ENCODE data around the gene GABBR2. TPM values are rescaled to one million over a fixed set of nuclear protein-coding genes. Genes with fewer than 3 reads are reported as not detected.
"Not testable (repeated sequence)": the region's sequence is repeated elsewhere in the genome, so short reads cannot be mapped to it uniquely, and the experiment has no call there.

The GABBR2 gene
- total RNA-seq, 3 donors from 2014 or later = not detected

DNA sequence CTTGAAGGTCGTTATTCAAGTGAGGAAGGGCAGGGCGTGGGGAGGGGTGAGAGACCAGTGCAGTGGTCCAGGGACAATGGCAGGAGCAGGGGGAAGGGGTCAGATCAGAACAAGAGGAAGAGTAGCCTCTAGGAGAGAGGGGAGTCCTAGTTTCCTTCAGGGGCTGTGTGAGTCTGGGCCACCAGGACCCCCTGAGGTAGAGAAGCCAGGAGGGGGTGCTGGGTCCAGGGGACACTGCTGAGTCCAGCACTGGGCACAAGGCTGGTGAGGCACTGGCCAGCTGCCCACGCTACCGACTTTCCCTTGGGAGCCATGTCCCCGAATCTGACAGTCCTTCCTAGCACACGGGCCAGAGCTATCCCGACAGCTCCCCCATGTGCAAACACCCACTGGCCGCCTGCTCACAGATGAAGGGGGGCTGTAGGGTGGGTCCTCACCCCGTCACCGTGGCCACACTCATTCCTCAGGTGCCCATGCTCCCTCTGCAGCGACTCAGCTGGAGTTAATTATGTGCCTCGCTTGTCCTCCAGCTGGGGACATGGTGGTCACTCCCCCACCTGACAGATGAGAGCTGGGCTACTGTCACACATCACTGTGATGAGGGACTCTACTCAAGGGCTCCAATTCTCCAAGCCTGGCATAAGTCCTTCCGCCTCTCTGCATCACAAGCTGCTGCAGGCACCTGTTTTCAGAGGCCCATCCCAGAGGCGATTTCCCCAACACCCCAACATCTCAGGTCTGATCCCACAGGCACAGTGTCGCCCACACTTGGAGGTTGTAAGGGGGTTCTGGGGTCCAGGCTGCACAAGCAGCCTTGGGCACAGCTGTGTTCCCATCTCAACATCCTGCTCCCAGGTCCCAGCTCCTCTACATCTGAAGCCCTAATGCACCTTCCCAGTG, 115.1 kb downstream of the GABBR2 start:
- TF ChIP-seq POLR2AphosphoS5 (IDR thresholded peaks at IDR 0.05) (no peak), POLR2A (IDR thresholded peaks at IDR 0.05) (no peak)
- TF ChIP-seq, protein P1, sequence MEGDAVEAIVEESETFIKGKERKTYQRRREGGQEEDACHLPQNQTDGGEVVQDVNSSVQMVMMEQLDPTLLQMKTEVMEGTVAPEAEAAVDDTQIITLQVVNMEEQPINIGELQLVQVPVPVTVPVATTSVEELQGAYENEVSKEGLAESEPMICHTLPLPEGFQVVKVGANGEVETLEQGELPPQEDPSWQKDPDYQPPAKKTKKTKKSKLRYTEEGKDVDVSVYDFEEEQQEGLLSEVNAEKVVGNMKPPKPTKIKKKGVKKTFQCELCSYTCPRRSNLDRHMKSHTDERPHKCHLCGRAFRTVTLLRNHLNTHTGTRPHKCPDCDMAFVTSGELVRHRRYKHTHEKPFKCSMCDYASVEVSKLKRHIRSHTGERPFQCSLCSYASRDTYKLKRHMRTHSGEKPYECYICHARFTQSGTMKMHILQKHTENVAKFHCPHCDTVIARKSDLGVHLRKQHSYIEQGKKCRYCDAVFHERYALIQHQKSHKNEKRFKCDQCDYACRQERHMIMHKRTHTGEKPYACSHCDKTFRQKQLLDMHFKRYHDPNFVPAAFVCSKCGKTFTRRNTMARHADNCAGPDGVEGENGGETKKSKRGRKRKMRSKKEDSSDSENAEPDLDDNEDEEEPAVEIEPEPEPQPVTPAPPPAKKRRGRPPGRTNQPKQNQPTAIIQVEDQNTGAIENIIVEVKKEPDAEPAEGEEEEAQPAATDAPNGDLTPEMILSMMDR (IDR thresholded peaks at IDR 0.05) = no peak
- Histone ChIP-seq H3K4me1 (no peaks in the 10 kb centered on the region), H3K4me3 (no peak overlapping the region), H3K27me3 (peaks cover 0 to 13% of the 10 kb centered on the region in 2 donors), H3K36me3 (no peaks in the 10 kb centered on the region), H3K27ac (no peak overlapping the region), H3K9me3 (no peaks in the 10 kb centered on the region)
- intact Hi-C loops (cut with DNase I; ENCODE audit: low total_unique reads) = no loop called here
- DNase-seq (ENCODE audit: low spot score in 2 of 2) = no peak

DNA sequence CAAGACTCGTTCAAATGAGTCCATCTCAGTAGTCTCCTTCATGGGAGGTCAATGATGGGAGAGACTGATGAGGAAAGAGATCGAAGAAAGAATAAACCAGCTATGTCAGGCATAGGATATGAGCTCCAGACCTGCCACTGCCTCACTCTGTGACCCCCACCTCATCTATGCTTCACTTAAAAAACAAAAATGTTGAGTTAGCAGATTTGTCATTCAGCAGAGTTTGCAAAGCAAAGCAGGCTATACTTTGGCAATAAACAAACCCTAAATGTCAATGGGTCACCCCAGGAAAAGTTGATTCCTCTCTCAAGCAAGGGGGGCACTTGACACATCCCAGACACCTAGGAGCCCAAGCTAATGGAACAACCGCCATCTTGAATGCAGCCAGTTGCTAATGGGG, 117.0 kb downstream of the GABBR2 start:
- H3K27ac ChIP-seq = no peak overlapping the region
- no peak for DNase-seq (ENCODE audit: low spot score in 2 of 2)
- peaks cover 0 to 13% of the 10 kb centered on the region in 2 donors for H3K27me3 ChIP-seq
- TF ChIP-seq POLR2A (IDR thresholded peaks at IDR 0.05) (no peak), POLR2AphosphoS5 (IDR thresholded peaks at IDR 0.05) (no peak)
- TF ChIP-seq, protein P1 (IDR thresholded peaks at IDR 0.05) = no peak
- no peak overlapping the region for H3K4me3 ChIP-seq
- no peaks in the 10 kb centered on the region for H3K9me3 ChIP-seq
- intact Hi-C loops (cut with DNase I; ENCODE audit: low total_unique reads) = no loop called here
- no peaks in the 10 kb centered on the region for H3K4me1 ChIP-seq
- H3K36me3 ChIP-seq = no peaks in the 10 kb centered on the region

DNA sequence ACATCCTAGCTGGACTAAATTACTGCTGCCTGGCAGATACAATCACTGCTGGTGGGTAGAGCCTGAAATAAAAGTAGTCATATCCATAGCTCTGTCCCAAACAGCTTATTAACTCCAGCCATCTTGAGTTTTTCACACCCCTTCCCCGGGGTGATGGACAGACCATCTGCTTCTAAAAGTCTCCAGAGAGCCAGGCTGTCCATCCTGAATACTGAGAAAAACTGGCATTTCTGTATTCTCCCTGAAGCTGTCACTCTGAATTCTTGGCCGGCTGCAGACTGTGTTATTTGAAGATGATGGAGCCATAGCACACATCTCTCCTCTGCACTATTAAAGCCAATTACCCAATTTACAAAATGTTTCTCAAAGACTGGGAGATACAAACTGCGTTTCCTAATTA, 118.6 kb downstream of the GABBR2 start:
- intact Hi-C loops (cut with DNase I; ENCODE audit: low total_unique reads) = no loop called here
- Histone ChIP-seq H3K27me3 (peaks cover 0 to 13% of the 10 kb centered on the region in 2 donors), H3K36me3 (no peaks in the 10 kb centered on the region), H3K9me3 (no peaks in the 10 kb centered on the region), H3K4me1 (no peaks in the 10 kb centered on the region), H3K27ac (no peak overlapping the region), H3K4me3 (no peak overlapping the region)
- no peak for DNase-seq (ENCODE audit: low spot score in 2 of 2)
- TF ChIP-seq POLR2A (IDR thresholded peaks at IDR 0.05) = no peak
- TF ChIP-seq POLR2AphosphoS5 (IDR thresholded peaks at IDR 0.05) = no peak
- TF ChIP-seq, protein P1 (IDR thresholded peaks at IDR 0.05) = no peak

DNA sequence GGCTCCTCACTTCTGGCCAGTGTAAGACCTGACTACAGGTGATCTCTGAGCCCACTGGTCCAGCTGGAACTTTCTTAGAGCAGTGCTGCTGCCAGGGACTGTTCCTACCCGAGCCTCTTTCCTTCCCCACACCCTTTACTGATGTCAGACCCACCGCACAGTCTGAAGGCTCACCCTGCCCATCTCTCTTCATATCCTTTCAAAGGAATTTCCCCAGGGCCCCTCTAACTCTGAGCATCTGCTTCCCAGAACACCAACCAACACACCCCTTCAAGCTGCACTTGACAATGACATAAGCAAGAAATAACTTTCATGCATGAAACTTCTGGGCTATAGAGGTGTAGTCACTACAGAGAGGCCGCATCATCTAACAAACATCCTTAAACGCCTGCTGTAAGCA, 119.6 kb downstream of the GABBR2 start:
- Histone ChIP-seq H3K4me1 (no peaks in the 10 kb centered on the region), H3K27me3 (peaks cover 0 to 18% of the 10 kb centered on the region in 2 donors), H3K4me3 (no peak overlapping the region), H3K9me3 (no peaks in the 10 kb centered on the region), H3K36me3 (no peaks in the 10 kb centered on the region), H3K27ac (no peak overlapping the region)
- TF ChIP-seq, protein P1 (IDR thresholded peaks at IDR 0.05) = no peak
- TF ChIP-seq POLR2AphosphoS5 (IDR thresholded peaks at IDR 0.05) (no peak), POLR2A (IDR thresholded peaks at IDR 0.05) (no peak)
- no peak for DNase-seq (ENCODE audit: low spot score in 2 of 2)
- intact Hi-C loops (cut with DNase I; ENCODE audit: low total_unique reads) = no loop called here

DNA sequence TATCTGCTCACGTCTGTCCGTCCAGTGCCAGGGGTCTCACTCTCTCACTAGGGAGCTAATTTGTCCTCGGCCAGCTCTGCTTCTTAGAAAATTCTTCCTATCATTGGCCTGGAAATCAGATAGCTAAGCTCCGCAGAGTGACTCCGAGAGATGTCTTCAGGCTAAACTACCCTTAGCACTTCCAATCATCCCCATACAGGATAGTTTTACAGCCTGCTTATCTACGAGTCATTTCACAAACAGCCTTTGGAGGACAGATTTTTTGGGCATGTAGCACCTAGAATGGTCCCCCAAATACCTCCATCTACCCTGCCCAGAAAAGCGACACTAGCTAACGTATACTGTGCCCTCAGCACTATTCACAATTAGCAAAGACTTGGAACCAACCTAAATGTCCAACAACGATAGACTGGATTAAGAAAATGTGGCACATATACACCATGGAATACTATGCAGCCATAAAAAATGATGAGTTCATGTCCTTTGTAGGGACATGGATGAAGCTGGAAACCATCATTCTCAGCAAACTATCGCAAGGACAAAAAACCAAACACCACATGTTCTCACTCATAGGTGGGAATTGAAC, 123.8 kb downstream of the GABBR2 start:
- H3K36me3 ChIP-seq; H3K27ac ChIP-seq; H3K4me3 ChIP-seq; DNase-seq (ENCODE audit: low spot score in 2 of 2); intact Hi-C loops (cut with DNase I; ENCODE audit: low total_unique reads); H3K4me1 ChIP-seq; H3K9me3 ChIP-seq: not testable (repeated sequence)
- peaks cover 0 to 11% of the 10 kb centered on the region in 2 donors for H3K27me3 ChIP-seq

Data from breast epithelium (tissue), 4 donors.